Activated naive CD8-positive, alpha-beta T cell (primary cell): Measurements from ENCODE around the gene NBEAL1.
"Not testable (repeated sequence)": the region's sequence is repeated elsewhere in the genome, so short reads cannot be mapped to it uniquely, and the experiment has no call there.

Source experiments
- H3K27ac Mint-ChIP-seq: one replicate; pipeline ENCODE4 v1.8.0; 2021; ENCODE audit warnings: mixed read lengths
- H3K27me3 Mint-ChIP-seq: one replicate; pipeline ENCODE4 v1.8.0; 2021; ENCODE audit warnings: mixed read lengths
- H3K36me3 Mint-ChIP-seq: one replicate; pipeline ENCODE4 v1.8.0; 2021; ENCODE audit warnings: mixed read lengths
- H3K4me1 Mint-ChIP-seq: one replicate; pipeline ENCODE4 v1.8.0; 2021; ENCODE audit warnings: low read depth, mixed read lengths
- H3K4me3 Mint-ChIP-seq: one replicate; pipeline ENCODE4 v1.8.0; 2021; ENCODE audit warnings: mild to moderate bottlenecking, mixed read lengths
- H3K9me3 Mint-ChIP-seq: one replicate; pipeline ENCODE4 v1.8.0; 2021; ENCODE audit warnings: low read depth, mixed read lengths

Gene NBEAL1

DNA sequence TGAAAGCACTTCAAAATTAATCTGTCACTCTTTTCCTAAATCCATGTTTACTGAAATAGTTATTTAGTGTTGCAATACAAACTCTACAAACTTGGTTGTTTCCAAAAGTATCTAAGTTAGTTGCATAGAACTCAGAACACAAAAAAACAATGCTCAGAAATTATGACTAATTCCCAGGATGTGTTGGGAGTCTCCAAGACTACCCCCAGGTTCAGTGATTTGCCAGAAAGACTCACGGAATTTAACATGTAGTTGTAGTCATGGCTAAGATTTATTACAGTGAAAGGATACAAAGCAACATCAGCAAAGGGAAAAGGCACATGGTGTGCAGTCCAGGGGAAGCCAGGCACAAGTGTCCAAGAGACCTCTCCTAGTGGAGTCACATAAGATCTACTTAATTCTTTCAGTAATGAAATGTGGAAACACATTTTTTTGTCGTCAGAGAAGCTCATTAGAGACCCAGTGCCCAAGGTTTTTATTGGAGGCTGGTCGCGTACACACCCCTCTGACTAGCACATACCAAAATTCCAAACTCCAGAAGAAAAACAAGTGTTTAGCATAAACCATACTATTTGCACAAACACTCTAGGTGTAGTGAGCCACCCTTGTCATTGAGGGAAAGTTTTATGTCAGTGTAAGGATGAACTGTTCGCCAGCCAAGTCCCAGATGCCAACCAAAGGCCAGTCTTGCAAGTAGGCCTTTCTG, 180.8 kb downstream of the NBEAL1 start:
- Mint-ChIP-seq H3K27me3 (no peaks in the 10 kb centered on the region), H3K4me1 (no peaks in the 10 kb centered on the region), H3K27ac (no peak overlapping the region), H3K36me3 (peaks cover 8% of the 10 kb centered on the region), H3K9me3 (no peaks in the 10 kb centered on the region), H3K4me3 (no peak overlapping the region)

DNA sequence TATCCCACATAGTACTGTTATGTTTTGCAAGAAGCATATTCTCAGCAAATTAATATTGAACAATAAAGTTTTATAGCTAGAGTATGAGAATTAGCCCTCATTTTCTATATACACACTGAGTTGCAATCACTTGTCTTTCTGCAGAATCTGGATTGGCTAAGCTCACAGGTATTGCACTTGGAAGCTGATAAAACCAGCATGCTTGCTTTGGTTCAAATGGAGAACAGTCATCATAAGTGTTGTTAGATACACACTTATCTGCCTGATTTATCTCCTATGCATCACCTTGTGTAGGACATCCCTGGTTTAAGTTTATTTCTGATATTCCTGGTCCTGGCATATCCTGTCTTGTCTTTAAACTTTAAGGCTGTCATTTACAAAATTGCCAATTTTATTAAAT, 186.2 kb downstream of the NBEAL1 start:
- no peaks in the 10 kb centered on the region for H3K9me3 Mint-ChIP-seq
- H3K27ac Mint-ChIP-seq: no peak overlapping the region
- no peaks in the 10 kb centered on the region for H3K27me3 Mint-ChIP-seq
- no peak overlapping the region for H3K4me3 Mint-ChIP-seq
- no peaks in the 10 kb centered on the region for H3K4me1 Mint-ChIP-seq
- peaks cover 2% of the 10 kb centered on the region for H3K36me3 Mint-ChIP-seq

DNA sequence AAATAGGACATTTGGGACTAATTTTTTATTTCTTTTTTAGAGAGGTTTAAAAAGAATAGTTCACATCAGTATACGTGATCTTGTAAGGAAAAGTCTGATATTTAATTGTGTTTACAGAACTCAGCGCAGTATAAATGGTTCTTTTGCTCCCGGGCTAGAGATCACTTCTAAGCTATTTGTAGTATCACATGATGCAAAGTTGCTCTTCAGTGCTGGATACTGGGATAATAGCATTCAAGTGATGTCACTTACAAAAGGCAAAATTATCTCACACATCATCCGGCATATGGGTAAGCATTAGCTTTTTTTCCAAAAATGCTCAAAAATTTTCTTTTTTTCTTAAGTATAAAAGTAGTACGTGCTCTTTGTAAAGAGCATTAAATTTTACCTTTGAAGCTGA, 186.8 kb downstream of the NBEAL1 start:
- H3K9me3 Mint-ChIP-seq: no peaks in the 10 kb centered on the region
- no peak overlapping the region for H3K4me3 Mint-ChIP-seq
- peaks cover 5% of the 10 kb centered on the region for H3K36me3 Mint-ChIP-seq
- H3K4me1 Mint-ChIP-seq: no peaks in the 10 kb centered on the region
- H3K27me3 Mint-ChIP-seq: no peaks in the 10 kb centered on the region
- H3K27ac Mint-ChIP-seq: no peak overlapping the region

DNA sequence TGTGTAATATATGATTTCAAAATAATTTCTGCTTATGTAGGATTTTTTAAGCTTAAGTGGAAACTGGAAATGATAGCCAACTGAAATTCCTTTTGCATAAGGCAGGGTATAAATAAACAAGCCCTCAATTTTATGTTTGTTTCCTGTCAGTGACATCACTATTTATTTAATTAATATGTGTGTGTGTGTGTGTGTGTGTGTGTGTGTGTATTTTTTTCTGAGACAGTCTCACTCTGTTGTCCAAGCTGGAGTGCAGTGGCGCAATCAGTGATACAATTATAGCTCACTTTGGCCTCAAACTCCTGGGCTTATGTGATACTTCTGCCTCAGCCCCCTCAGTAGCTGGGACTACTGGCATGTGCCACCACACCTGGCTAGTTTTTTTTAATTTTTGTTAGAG, 194.9 kb downstream of the NBEAL1 start:
- Mint-ChIP-seq H3K27me3 (no peaks in the 10 kb centered on the region), H3K4me1 (peaks cover 10% of the 10 kb centered on the region), H3K27ac (no peak overlapping the region), H3K9me3 (no peaks in the 10 kb centered on the region), H3K36me3 (peaks cover 17% of the 10 kb centered on the region), H3K4me3 (no peak overlapping the region)

DNA sequence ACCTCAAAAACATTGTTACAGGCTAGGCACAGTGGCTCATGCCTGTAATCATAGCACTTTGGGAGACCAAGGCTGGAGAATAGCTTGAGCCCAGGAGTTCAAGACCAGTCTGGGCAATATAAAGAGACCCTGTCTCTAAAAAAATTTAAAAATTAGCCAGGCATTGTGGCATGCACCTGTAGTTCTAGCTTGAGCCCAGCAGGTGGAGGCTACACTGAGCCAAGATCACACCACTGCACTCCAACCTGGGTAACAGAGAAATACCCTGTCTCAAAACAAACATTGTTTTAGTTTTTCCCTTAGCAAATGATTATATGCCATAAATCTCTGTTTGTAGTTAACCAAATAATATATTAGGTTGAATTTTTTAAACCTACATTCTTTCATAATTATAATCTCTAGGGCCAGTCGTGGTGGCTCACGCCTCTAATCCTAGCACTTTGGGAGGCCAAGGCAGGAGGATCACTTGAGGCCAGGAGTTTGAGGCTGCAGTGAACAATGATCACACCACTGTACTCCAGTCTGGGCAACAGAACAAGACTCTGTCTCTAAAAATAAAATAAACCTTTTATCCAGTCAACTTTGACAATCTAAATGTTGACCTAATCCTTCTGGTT, 210.9 kb downstream of the NBEAL1 start:
- Mint-ChIP-seq H3K27ac (no peak overlapping the region), H3K9me3 (no peaks in the 10 kb centered on the region), H3K36me3 (peaks cover 2% of the 10 kb centered on the region), H3K4me1 (no peaks in the 10 kb centered on the region), H3K4me3 (no peak overlapping the region), H3K27me3 (no peaks in the 10 kb centered on the region)

DNA sequence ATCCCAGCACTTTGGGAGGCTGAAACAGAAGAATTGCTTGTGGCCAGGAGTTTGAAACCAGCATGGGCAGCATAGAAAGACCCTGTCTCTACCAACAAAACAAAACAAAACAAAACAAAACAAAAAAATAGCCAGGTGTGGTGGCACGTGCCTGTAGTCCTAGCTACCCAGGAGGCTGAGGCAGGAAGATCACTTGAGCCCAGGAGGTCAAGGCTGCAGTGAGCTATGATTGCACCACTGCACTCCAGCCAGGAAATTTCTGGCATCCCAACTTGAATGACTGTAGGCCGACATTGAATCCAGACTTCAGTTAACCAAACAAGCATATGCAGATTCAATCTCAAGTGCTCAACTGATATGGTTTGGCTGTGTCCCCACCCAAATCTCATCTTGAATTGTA, 215.0 kb downstream of the NBEAL1 start:
- H3K4me3 Mint-ChIP-seq, H3K36me3 Mint-ChIP-seq, H3K27me3 Mint-ChIP-seq, H3K4me1 Mint-ChIP-seq, H3K27ac Mint-ChIP-seq, H3K9me3 Mint-ChIP-seq: not testable (repeated sequence)

DNA sequence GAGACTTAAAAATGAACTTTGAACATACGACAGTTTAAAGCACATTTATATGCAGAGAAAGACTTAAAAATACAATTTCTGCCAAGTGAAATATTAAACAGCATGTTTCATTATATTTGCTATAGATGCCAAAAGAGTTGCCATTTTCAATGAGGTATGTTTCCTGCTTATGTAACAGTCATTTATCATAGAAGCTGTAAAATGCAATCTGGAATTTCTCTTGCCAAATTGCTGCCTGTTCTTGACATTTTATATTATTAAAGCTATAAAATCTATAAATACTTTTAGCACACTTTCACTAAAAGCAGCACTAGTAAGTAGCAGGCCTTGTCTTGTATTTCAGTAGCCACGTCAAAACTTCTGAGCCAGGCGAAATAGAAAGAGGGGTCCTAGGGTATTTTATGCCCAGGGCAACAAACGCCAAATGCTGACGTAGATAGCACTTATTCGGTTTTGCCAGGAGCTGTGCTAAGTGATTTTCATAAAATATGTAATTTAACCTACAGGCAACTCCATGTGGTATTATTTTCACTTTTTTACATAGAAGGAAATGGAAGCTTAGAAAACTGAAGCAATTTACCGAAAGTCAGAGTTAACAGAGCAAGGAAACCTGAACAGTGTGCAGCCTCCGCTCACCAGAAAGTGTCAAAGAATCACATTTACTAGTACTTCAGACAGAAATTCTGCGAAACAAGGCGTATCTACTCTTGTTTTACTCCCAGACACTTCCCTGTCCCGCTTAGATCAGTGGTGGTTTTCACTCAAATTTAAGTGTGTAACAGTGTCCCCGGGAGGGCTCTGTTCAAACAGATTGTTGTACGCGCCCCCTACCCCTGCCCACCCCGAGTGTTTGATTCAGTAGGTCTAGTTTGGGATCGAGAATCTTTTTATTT, 222.9 kb downstream of the NBEAL1 start:
- H3K9me3 Mint-ChIP-seq: no peaks in the 10 kb centered on the region
- peak overlapping the region; percentile 61 for H3K27ac Mint-ChIP-seq
- H3K36me3 Mint-ChIP-seq: peaks cover 7% of the 10 kb centered on the region
- peak overlapping the region; percentile 100 for H3K4me3 Mint-ChIP-seq
- H3K4me1 Mint-ChIP-seq: peaks cover 26% of the 10 kb centered on the region
- H3K27me3 Mint-ChIP-seq: no peaks in the 10 kb centered on the region

DNA sequence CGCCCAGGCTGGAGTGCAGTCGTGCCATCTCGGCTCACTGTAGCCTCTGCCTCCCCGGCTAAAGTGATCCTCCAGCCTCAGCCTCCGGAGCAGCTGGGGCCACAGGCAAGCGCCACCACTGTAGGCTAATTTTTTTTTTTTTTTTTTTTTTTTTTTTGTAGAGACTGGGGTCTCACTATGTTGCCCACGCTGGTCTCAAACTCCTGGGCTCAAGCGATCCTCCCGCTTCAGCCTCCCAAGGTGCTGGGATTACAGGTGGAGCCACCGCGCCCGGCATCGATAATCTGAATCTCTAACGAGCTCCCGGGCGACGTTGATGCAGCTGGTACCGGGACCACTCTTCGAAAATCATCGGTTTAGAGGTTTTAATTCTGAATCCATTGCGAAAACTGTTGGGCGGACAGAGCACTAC, 223.6 kb downstream of the NBEAL1 start:
- Mint-ChIP-seq H3K4me3 (peak overlapping the region; percentile 100), H3K4me1 (peaks cover 32% of the 10 kb centered on the region), H3K27ac (peak overlapping the region; percentile 100), H3K27me3 (no peaks in the 10 kb centered on the region), H3K9me3 (no peaks in the 10 kb centered on the region), H3K36me3 (peaks cover 10% of the 10 kb centered on the region)

DNA sequence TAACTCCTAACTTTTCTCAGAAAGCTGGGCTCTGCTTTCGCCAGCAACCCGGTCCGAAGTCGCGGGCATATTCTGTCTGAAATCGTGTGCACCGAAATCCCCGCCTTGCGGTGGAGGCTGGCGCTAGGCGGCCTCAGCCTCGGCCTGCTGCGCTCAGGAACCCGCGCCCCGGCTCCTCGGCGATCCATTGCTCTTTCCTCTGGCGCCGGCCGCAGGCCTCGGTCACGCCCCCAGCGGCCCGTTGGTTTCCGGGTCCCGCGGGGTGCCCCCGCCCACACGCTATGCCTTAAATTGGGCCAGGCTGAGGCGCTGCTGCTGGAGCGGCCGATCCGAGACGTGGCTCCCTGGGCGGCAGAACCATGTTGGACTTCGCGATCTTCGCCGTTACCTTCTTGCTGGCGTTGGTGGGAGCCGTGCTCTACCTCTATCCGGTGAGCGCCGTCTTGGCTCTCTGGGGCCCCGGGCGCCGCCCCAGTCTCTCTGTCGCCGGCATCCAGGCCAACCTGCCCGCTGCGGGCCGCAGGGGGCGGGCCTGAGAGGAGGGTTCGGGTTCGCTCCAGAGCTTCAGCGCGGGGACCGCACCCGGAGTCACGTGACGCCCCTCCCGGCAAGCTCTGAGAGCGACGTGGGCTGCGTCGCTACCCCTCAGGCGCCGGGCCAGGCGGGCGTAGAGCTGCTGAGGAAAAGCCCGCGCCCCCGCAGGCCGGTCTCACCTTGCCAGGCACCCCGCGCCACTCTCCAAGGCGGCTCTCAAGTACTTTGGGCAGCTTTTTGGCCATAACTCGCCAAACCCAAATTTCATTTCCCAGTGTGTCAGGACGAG, 224.2 kb downstream of the NBEAL1 start, which contains the start of gene CYP20A1:
Gene CYP20A1 (plus strand): TSS at position 315 of the 823 bp plus-strand sequence. CDS start 45 bp downstream, at position 360.
- H3K27ac Mint-ChIP-seq: peak within 1 kb of the TSS; percentile 100
- peaks cover 34% of the 10 kb centered on the region for H3K4me1 Mint-ChIP-seq
- peak within 1 kb of the TSS; percentile 100 for H3K4me3 Mint-ChIP-seq
- H3K9me3 Mint-ChIP-seq: no peaks in the 10 kb centered on the region
- no peaks in the 10 kb centered on the region for H3K27me3 Mint-ChIP-seq
- peaks cover 11% of the 10 kb centered on the region for H3K36me3 Mint-ChIP-seq

DNA sequence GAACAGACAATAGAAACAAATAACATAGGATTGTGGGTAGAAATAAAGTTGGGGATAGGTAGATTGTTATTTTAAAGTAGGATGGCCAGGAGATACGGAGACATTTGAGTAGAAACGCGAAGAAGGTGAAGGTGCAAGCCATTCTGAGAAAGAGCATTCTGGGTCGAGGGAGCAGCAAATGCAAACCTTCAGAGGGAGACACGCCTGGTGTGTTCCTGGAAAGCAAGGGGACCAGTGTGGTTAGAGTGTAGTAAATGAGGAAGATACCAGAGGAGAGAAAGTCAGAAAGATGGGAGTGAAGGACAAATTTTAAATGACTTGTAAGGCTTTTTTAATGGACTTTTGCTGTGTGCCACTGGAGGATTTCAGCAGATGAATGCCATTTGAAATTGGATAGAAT, 225.8 kb downstream of the NBEAL1 start:
- H3K27me3 Mint-ChIP-seq: no peaks in the 10 kb centered on the region
- H3K9me3 Mint-ChIP-seq: no peaks in the 10 kb centered on the region
- peak overlapping the region; percentile 6 for H3K27ac Mint-ChIP-seq
- H3K36me3 Mint-ChIP-seq: peaks cover 15% of the 10 kb centered on the region
- H3K4me1 Mint-ChIP-seq: peaks cover 39% of the 10 kb centered on the region
- H3K4me3 Mint-ChIP-seq: peak overlapping the region; percentile 100

DNA sequence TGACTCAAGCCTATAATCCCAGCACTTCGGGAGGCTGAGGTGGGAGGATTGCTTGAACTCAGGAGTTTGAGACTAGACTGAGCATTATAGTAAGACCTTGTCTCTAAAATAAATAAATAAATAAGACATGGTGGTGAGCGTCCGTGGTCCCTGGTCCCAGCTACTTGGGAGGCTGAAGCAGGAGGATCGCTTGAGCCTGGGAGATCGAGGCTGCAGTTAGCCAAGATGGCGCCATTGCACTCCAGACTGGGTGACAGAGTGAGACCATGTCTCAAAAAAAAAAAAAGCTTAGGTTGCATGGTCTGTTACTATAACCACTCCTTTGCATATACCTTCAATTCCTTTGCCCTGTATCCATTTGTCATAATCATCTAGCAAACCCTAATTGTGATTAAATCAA, 227.8 kb downstream of the NBEAL1 start:
- Mint-ChIP-seq H3K4me3 (no peak overlapping the region), H3K27ac (peak overlapping the region; percentile 35), H3K9me3 (no peaks in the 10 kb centered on the region), H3K27me3 (no peaks in the 10 kb centered on the region), H3K36me3 (peaks cover 20% of the 10 kb centered on the region), H3K4me1 (peaks cover 45% of the 10 kb centered on the region)

DNA sequence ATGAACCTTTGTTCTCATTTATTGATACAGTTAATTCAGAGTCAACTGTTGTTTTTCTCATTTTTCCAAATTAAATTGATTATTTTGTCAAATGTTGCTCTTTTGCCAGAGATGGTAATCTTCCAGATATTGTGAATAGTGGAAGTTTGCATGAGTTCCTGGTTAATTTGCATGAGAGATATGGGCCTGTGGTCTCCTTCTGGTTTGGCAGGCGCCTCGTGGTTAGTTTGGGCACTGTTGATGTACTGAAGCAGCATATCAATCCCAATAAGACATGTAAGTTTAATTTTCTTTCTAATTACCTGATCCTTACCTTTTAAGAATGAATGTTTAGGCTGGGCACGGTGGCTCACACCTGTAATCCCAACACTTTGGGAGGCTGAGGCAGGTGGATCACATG, 232.0 kb downstream of the NBEAL1 start:
- Mint-ChIP-seq H3K27me3 (no peaks in the 10 kb centered on the region), H3K9me3 (no peaks in the 10 kb centered on the region), H3K4me3 (no peak overlapping the region), H3K4me1 (peaks cover 27% of the 10 kb centered on the region), H3K27ac (no peak overlapping the region), H3K36me3 (peaks cover 22% of the 10 kb centered on the region)

DNA sequence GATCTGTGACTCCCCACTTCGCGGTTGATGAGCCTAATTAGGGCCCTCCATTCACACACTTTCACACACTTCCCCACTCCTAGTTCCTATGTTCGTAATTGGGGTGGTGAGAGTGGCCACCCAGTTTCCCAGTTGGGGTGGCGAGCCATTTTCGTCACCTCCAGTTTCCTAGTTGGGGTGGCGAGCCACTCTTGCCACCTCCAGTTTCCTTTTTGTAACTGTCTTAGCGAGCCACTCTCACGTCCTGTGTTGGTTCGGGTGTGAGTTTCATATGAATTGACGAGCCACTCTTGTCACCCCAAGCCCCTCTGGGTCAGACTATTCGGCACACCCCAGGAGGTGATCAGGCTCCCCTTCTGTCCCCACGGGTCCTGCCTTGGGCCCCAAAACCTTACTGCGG, 238.1 kb downstream of the NBEAL1 start:
- Mint-ChIP-seq H3K27ac (no peak overlapping the region), H3K27me3 (no peaks in the 10 kb centered on the region), H3K4me1 (peaks cover 6% of the 10 kb centered on the region), H3K4me3 (no peak overlapping the region), H3K9me3 (no peaks in the 10 kb centered on the region), H3K36me3 (peaks cover 22% of the 10 kb centered on the region)

DNA sequence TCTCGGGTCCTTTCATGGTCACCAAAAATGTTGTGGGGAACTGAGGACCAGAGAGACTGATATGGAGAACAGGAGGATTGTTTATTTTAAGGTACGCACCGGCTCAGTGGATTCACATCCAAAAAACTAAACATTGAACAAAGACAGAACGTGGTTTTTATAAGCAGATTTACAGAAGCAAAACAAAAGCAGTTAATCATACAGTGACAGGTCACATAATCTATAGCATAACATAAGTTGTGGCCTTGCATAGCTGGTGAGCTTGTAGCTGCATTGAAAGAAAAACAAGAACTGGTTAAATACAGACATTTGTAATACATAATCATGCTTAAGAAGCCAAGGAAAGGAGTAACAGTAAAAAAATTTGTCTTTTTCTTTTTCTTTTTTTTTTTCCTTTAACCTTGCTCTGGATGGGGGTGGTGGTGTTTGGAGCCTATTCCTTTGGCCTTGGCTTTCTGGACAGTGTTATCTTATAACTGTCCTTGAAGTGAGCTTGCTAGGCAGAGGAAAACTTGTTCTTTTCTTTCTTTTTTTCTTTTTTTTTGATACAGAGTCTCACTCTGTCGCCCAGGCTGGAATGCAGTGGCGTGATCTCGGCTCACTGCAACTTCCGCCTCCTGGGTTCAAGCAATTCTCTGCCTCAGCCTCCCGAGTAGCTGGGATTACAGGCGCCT, 238.9 kb downstream of the NBEAL1 start:
- not testable (repeated sequence) for H3K9me3 Mint-ChIP-seq, H3K27me3 Mint-ChIP-seq, H3K4me1 Mint-ChIP-seq, H3K27ac Mint-ChIP-seq, H3K4me3 Mint-ChIP-seq
- H3K36me3 Mint-ChIP-seq: peaks cover 24% of the 10 kb centered on the region
